ENCODE measurements around the gene PAWR.
"Not testable (repeated sequence)": the region's sequence is repeated elsewhere in the genome, so short reads cannot be mapped to it uniquely, and the experiment has no call there.

Gene PAWR

DNA sequence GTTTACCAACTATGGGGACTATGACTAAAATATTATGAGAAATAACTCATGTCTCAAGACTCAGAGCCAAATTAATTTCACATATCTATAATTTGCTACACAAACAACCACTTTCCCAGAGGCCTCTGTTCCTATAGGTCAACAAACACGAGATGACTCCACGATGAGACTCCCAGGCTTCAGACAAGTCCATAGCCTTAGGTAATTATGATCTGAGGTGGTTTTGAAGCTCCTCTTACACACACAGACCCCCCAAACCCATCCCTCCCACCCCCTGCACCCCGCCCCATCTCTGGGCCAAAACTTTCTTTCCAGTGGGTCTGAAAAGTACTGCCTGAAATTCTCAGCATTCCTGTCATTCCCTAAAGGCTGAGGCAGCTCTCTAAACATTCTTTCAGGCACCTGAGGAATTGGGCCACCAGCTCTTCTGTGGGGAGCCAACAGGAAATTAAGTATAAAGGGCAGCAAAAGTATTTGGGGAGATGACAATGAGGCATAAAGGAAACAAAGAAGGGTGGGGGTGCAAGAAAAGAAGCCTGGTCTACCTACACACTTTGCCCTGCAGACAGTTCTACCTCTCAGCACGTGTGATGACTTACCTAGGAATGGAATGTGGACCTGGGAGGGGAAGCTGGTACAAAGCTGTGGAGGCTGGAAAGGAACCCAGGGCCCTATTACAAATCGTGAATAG lies 143.6 kb downstream of the PAWR start:
- no peak for DNase-seq

DNA sequence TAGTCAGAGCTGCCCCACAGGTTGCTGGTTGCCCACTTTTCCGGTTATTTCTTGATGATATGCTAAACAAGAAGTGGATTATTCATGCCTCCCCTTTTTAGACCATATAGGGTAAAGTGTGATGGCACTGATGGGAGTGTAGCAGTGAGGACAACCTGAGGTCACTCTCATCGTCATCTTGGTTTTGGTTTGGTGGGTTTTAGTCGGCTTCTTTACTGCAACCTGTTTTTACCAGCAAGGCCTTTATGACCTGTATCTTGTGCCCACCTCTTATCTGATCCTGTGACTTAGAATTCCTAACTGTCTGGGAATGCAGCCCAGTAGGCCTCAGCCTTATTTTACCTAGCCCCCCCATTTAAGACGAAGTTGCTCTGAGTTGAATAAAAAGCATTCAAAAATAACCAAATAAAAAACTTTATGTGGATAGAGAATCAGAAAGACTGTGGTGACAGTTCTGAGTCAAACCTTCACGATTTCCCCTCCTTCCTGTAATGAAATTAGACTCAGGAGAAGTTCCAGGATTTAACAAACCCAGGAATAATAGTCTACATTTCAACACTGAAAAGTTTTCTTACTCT lies 144.2 kb downstream of the PAWR start:
- DNase-seq, result no peak

DNA sequence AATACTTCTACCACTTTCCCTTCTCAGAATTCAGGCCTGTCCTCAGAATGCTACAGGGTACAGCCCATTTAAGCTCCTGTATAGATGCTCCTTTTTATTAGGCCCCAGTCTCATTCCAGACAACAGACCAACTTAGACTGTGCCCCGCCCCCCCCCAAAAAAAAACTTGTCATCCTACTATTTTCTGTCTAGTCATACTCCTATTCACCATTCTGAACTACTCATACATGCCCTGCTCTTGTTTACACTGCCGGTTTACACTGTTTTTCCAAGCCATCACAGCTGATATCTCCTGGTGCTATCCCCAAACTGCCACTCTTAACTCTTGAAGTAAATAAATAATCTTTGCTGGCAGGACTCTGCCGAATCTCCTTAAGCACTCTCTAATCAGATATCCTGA lies 146.3 kb downstream of the PAWR start:
- DNase-seq, result not testable (repeated sequence)

GRCh38 chr12:79537675-79538074 lies 153.1 kb downstream of the PAWR start:
- no peak for DNase-seq

GRCh38 chr12:79535751-79536150 lies 155.0 kb downstream of the PAWR start:
- DNase-seq, result no peak
